NCI-H2029 (cell line): Measurements from ENCODE around the gene UGP2.
"Not testable (repeated sequence)": the region's sequence is repeated elsewhere in the genome, so short reads cannot be mapped to it uniquely, and the experiment has no call there.

Experiments used
- DNase-seq: peaks from one replicate; lab custom pipeline; 2025; lab: John Stamatoyannopoulos, UW

UGP2 gene

GRCh38 chr2:63841254-63842022 lies at the start of gene UGP2:
TSS of gene UGP2 (plus strand) at chr2:63841896. CDS start at chr2:63842186, 290 bp downstream.
- DNase-seq = peak; percentile 62

- no peak for DNase-seq
These were observed 49.2 kb upstream of the UGP2 start for GRCh38 chr2:63792530-63792929.

GRCh38 chr2:63796366-63796765 lies 45.3 kb upstream of the UGP2 start:
- no peak for DNase-seq

- DNase-seq = no peak
These were observed 44.9 kb upstream of the UGP2 start for GRCh38 chr2:63796796-63797195.

- no peak for DNase-seq
These were observed 40.2 kb upstream of the UGP2 start for GRCh38 chr2:63801455-63801854.

GRCh38 chr2:63805412-63805811 lies 36.3 kb upstream of the UGP2 start:
- no peak for DNase-seq

GRCh38 chr2:63808036-63808435 lies 33.7 kb upstream of the UGP2 start:
- DNase-seq = not testable (repeated sequence)

GRCh38 chr2:63808911-63809310 lies 32.8 kb upstream of the UGP2 start:
- not testable (repeated sequence) for DNase-seq

GRCh38 chr2:63811063-63811462 lies 30.6 kb upstream of the UGP2 start:
- DNase-seq = no peak

- not testable (repeated sequence) for DNase-seq
These were observed 29.8 kb upstream of the UGP2 start for GRCh38 chr2:63811870-63812269.

GRCh38 chr2:63814114-63814513 lies 27.6 kb upstream of the UGP2 start:
- no peak for DNase-seq

GRCh38 chr2:63817382-63817781 lies 24.3 kb upstream of the UGP2 start:
- no peak for DNase-seq

GRCh38 chr2:63818271-63818670 lies 23.4 kb upstream of the UGP2 start:
- no peak for DNase-seq

GRCh38 chr2:63819256-63819655 lies 22.4 kb upstream of the UGP2 start:
- DNase-seq = peak; percentile 4

- DNase-seq = no peak
These were observed 21.7 kb upstream of the UGP2 start for GRCh38 chr2:63819765-63820717.

GRCh38 chr2:63820969-63821368 lies 20.7 kb upstream of the UGP2 start:
- DNase-seq = no peak

GRCh38 chr2:63821396-63821795 lies 20.3 kb upstream of the UGP2 start:
- no peak for DNase-seq

- DNase-seq = no peak
These were observed 19.2 kb upstream of the UGP2 start for GRCh38 chr2:63822478-63822877.

GRCh38 chr2:63827749-63828148 lies 13.9 kb upstream of the UGP2 start:
- no peak for DNase-seq

GRCh38 chr2:63831176-63831575 lies 10.5 kb upstream of the UGP2 start:
- no peak for DNase-seq

- peak; percentile 58 for DNase-seq
These were observed 7.3 kb upstream of the UGP2 start for GRCh38 chr2:63834401-63834800.

GRCh38 chr2:63837036-63837594 lies 4.6 kb upstream of the UGP2 start:
- no peak for DNase-seq
